ENCODE results near the gene STX8.
"Not testable (repeated sequence)": the region's sequence is repeated elsewhere in the genome, so short reads cannot be mapped to it uniquely, and the experiment has no call there.

The STX8 gene

DNA sequence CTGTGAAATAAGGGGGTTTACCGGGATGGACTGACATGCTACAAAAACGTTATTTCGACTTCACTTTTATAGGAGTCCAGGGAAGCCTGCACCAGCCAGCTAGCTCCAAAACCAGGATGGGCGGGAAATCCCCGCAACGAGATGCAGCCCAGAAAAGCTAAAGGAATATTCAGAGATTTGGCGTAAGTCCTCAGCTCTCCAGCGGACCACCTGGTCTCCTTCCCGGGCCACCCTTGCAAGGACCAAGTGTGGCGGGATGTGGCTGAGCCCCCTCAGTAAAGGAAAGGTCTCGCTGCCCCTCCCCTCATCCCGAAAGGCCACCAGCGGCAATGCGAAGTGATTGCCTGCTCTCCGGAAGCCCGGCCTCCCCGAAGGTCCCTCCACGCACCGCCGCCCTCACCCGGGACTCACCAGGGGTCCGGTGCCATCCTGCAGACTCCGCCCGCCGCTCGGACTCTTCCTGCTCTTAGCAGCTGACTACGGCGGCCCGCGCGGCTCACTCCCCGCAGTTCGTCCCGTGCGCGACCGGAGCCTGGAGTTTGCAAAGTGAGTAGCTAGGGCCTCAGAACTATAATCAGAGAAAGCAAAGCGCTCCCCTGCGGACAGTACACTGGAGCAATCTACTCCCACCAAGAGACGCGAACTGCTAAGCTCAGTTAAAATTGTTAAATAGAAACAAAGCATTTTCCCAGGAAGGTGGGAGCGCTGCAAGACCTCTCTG lies at the start of gene STX8:
STX8 (minus strand) TSS at position 440 of the 721 bp plus-strand sequence; CDS start at position 428, 12 bp downstream.
- DNase-seq (ENCODE audit: low read depth in 2 of 2), result peak; percentile 74 to 86

GRCh38 chr17:9622961-9623360 lies 47.3 kb upstream of the STX8 start:
- no peak for DNase-seq (ENCODE audit: low read depth in 2 of 2)

GRCh38 chr17:9615486-9615885 lies 39.9 kb upstream of the STX8 start:
- DNase-seq (ENCODE audit: low read depth in 2 of 2), result no peak

GRCh38 chr17:9612006-9612405 lies 36.4 kb upstream of the STX8 start:
- no peak for DNase-seq (ENCODE audit: low read depth in 2 of 2)

- no peak for DNase-seq (ENCODE audit: low read depth in 2 of 2)
Measured at GRCh38 chr17:9611557-9611956, 35.9 kb upstream of the STX8 start.

DNA sequence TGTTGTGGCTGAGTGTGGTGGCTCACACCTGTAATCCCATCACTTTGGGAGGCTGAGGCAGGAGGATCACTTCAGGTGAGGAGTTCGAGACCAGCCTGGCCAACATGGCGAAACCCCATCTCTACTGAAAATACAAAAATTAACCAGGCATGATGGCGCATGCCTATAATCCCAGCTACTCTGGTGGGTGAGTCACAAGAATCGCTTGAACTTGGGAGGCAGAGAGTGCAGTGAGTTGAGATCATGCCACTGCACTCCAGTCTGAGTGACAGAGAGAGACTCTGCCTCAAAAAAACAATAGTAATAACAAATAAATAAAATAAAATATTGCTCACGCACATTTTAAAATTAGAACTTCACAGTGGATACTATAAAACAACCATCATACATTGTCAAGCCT lies 31.4 kb upstream of the STX8 start:
- not testable (repeated sequence) for DNase-seq (ENCODE audit: low read depth in 2 of 2)

DNA sequence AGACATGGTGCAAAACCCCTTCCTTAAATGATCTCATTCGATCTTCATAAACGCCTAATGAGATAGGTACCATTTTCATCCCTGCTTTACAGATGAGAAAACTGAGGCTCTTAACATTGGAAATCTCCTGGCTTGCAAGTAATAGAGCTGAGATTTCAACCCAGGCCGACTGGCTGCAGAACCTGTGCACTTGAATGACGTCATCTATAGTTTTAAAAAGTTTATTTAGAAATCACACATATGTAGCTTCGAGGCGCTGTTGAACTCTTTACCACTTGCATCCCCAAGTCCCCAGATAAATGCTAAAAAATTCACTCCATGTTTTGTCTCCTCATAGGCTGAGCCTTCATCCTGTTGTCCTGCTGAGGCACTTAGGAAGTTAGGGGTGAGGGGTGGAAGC lies 30.8 kb upstream of the STX8 start:
- DNase-seq (ENCODE audit: low read depth in 2 of 2), result no peak

- not testable (repeated sequence) for DNase-seq (ENCODE audit: low read depth in 2 of 2)
Measured at GRCh38 chr17:9604583-9604982, 29.0 kb upstream of the STX8 start.

GRCh38 chr17:9598661-9599060 lies 23.0 kb upstream of the STX8 start:
- DNase-seq (ENCODE audit: low read depth in 2 of 2), result no peak

GRCh38 chr17:9597638-9598037 lies 22.0 kb upstream of the STX8 start:
- not testable (repeated sequence) for DNase-seq (ENCODE audit: low read depth in 2 of 2)

DNA sequence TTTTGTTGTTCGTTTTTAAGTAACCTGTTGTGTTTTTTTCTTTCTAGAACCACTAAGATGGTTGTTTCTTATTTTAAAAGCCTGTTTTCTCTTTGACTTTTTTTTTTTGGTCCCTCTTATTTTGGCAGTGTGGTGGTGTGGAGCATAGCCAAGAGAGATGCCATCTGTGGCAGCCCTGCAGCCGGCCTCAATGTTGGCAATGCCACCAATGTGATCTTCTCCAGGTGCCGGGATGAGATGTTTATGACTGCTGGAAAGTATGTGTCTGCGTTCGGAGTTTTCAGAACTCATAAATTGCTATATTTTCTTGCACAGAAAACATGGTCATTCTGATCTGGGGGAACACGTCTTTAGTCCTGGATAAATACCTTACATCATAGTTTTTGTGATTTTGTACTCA lies 18.4 kb upstream of the STX8 start:
- DNase-seq (ENCODE audit: low read depth in 2 of 2), result no peak

DNA sequence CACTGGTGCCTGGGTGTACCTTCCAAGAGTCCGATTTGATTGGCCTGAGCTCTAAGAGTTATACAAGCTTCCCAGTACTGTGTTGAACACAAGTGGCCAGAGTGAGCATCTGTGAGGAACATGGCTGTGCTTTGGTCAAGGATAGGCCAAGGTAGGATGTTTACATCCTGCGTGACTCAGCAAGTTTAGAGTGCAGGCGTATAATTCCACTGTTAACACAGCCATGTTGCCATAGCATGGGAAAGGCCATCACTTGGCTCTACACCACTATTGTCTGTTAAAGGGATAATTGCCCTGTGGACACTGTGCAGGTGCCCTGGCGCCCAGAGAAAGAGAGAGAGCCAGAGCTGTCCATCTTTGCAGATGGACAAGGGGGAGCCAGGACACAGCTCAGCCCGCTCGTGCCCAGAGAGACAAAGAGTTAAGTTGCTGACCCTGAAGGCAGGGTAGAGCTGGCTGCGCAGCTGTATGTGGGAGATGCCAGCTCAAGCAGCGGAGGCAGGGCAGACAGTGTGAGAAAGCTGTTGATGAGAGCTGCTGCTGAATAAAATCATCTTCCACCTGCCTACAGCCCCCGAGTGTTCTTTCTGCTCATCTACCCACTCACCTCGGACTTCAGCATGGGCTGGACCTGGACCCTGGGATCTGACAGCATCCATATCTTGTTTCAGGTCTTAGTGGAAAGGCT lies 12.5 kb upstream of the STX8 start:
- DNase-seq (ENCODE audit: low read depth in 2 of 2), result no peak

GRCh38 chr17:9577373-9577709 lies 1.7 kb upstream of the STX8 start:
- DNase-seq (ENCODE audit: low read depth in 2 of 2), result no peak

- DNase-seq (ENCODE audit: low read depth in 2 of 2), result peak; percentile 58 to 65
Measured at GRCh38 chr17:9576521-9577372, 1.1 kb upstream of the STX8 start, which contains the start of gene CFAP52. Gene CFAP52, plus strand, starts transcription at chr17:9576642. Its CDS starts 54 bp downstream, at chr17:9576696.

DNA sequence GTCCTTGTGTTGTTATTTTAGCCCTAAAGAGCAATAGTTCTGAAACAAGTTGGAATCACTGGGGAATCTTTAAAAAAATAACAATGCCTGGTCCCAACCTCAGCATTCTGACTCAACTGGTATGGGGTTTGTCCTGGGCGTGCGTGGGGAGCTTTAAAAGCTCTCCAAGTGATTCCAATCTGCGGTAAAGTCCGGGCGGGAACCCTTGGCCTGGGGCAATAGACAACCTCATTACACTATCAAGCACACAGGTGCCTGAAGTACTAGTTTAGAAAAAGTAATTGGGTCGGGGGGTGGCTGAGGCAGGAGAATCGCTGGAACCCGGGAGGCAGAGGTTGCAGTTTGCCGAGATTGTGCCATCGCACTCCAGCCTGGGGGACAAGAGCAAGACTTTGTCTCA lies 4.4 kb downstream of the STX8 start:
- no peak for DNase-seq (ENCODE audit: low read depth in 2 of 2)

DNA sequence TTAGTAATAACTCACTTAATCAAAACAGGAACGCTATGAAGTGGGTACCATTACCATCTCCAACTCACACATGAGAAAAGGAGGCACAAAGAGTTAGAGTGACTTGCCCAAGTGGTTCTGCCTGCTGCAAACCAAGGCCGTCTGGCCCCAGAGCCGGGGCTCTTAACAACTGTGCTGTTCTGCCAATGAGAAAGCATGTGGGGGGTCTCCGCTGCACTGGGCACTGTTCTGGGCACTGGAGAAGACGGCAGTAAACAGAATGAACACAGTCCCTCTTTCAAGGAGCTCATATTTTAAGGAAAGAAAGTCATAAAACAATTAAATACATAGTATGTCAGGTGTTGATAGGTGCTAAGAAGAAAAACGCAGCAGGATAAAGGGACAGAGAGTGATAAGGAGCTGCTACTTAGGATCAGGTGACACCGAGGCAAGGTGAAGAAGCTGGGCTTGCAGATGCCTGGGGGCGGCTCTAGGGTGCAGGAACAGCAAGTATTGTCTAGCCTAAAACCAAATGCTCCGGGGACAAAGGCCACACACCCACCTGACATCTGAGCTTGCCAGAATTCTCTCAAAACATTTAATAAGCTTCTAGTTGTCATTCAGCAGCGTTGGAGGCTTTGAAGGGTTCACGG lies 6.5 kb downstream of the STX8 start:
- DNase-seq (ENCODE audit: low read depth in 2 of 2), result no peak

- no peak for DNase-seq (ENCODE audit: low read depth in 2 of 2)
Measured at GRCh38 chr17:9568004-9568403, 7.6 kb downstream of the STX8 start.

DNA sequence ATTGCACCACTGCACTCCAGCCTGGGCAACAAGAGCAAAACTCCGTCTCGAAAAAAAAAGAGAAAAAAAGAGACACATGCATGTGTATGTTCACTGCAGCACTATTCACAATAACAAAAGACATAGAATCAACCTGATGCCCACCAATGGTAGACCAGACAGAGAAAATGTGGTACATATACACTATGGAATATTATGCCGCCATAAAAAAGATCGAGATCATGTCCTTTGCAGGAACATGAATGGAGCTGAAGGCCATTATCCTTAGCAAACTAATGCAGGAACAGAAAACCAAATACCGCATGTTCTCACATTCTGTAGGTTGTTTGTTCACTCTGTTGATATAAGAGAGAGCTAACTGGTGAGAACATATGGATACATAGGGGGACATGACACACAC lies 8.9 kb downstream of the STX8 start:
- not testable (repeated sequence) for DNase-seq (ENCODE audit: low read depth in 2 of 2)

DNA sequence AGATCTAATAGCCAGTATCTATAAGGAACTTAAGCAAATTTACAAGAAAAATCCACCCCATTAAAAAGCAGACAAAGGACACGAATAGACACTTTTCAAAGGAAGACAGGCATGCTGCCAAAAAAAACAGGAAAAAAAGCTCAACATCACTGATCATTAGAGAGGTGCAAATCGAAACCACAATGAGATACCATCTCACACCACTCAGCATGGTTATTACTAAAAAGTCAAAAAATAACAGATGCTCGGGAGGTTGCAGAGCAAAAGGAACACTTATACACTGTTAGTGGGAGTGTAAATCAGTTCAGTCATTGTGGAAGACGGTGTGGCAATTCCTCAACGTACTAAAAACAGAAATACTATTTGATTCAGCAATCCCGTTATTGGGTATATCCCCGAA lies 9.6 kb downstream of the STX8 start:
- DNase-seq (ENCODE audit: low read depth in 2 of 2), result no peak

GRCh38 chr17:9564104-9564503 lies 11.5 kb downstream of the STX8 start:
- DNase-seq (ENCODE audit: low read depth in 2 of 2), result no peak

GRCh38 chr17:9557857-9558256 lies 17.8 kb downstream of the STX8 start:
- DNase-seq (ENCODE audit: low read depth in 2 of 2), result no peak

- no peak for DNase-seq (ENCODE audit: low read depth in 2 of 2)
Measured at GRCh38 chr17:9557161-9557755, 18.4 kb downstream of the STX8 start.

Measured in activated CD4-positive, alpha-beta T cell treated with anti-CD3 and anti-CD28 coated beads for 24 hours (primary cell).